Measurements from ENCODE around the gene HOOK2. TPM values are rescaled to one million over a fixed set of nuclear protein-coding genes. Genes with fewer than 3 reads are reported as not detected.

HOOK2 gene
- total and polyA plus RNA-seq, 2 of the 13 experiments (the other 11 are each of a cell fraction or from before 2014, with no cell fraction given): 9.2 to 12.9 TPM

GRCh38 chr19:12806242-12807081 lies 31.1 kb upstream of the HOOK2 start, which contains the start of gene RNASEH2A (continued):
- TF ChIP-seq ZNF597 (CRISPR knock-in tag; IDR thresholded peaks at IDR 0.05) (no peak), ZNF674 (CRISPR knock-in tag; IDR thresholded peaks at IDR 0.05; ENCODE audit: low read depth) (no peak), JUND (CRISPR knock-in tag; IDR thresholded peaks at IDR 0.05) (no peak), ZBTB7B (CRISPR knock-in tag; IDR thresholded peaks at IDR 0.05) (no peak; the same call in 1 of the 2 replicates), ZNF660 (CRISPR knock-in tag; IDR thresholded peaks at IDR 0.05; ENCODE audit: borderline replicate concordance, low read depth) (no peak), ZBTB49 (CRISPR knock-in tag; IDR thresholded peaks at IDR 0.05; ENCODE audit: borderline replicate concordance) (no peak), ZMAT3 (CRISPR knock-in tag; conservative IDR thresholded peaks at IDR 0.05) (peak; percentile 93), SRSF1 (optimal IDR thresholded peaks at IDR 0.05; ENCODE audit: low read depth, low read length) (no peak), CHD4 (IDR thresholded peaks at IDR 0.05; ENCODE audit: borderline replicate concordance, low read length) (no peak), NPAS2 (CRISPR knock-in tag; IDR thresholded peaks at IDR 0.05; ENCODE audit: borderline replicate concordance) (no peak), EED (CRISPR knock-in tag; IDR thresholded peaks at IDR 0.05) (0 out of 2 replicates have a peak, but pooled peaks have one; percentile 54), ZNF275 (CRISPR knock-in tag; IDR thresholded peaks at IDR 0.05; ENCODE audit: borderline replicate concordance) (no peak), MTF2 (CRISPR knock-in tag; IDR thresholded peaks at IDR 0.05; ENCODE audit: borderline replicate concordance) (no peak), ARHGAP35 (CRISPR knock-in tag; IDR thresholded peaks at IDR 0.05; ENCODE audit: borderline replicate concordance) (peak; percentile 79; the same call in 1 of the 2 replicates), CEBPB (IDR thresholded peaks at IDR 0.05; ENCODE audit: borderline replicate concordance, low read depth, low read length) (no peak), MAFK (conservative IDR thresholded peaks at IDR 0.05 in 1 of 2, IDR thresholded peaks at IDR 0.05 in 1 of 2; ENCODE audit: low read length in 2 of 2) (no peak), NFKBIZ (CRISPR knock-in tag; IDR thresholded peaks at IDR 0.05) (no peak), ZNF614 (CRISPR knock-in tag; IDR thresholded peaks at IDR 0.05; ENCODE audit: borderline replicate concordance) (0 out of 2 replicates have a peak, but pooled peaks have one; percentile 47), POLR2AphosphoS2 (IDR thresholded peaks at IDR 0.05; ENCODE audit: low read depth, low read length) (no peak)

Measured in HepG2 (cell line).